BE2C (cell line): ENCODE measurements around the gene KRTAP21-3.

Source experiments
- DNase-seq: peaks from one replicate; pipeline ENCODE4 v3.0.0-alpha.2; 2020
- H3K27me3 ChIP-seq: fragments of 250-450 bp; sonication (Bioruptor Pico); 2 replicates; pipeline ENCODE4 v1.5.1; 2020; ENCODE audit warnings: mild to moderate bottlenecking
- H3K36me3 ChIP-seq: fragments of 250-450 bp; sonication (Bioruptor Pico); 2 replicates; pipeline ENCODE4 v1.5.1; 2020; ENCODE audit warnings: mild to moderate bottlenecking
- H3K4me1 ChIP-seq: fragments of 250-450 bp; sonication (Bioruptor Pico); 2 replicates; pipeline ENCODE4 v1.5.1; 2020
- H3K4me3 ChIP-seq: 2 replicates; pipeline ENCODE4 v1.5.1; 2011; ENCODE audit warnings: low read depth, low read length
- H3K9me3 ChIP-seq: fragments of 250-450 bp; sonication (Bioruptor Pico); 2 replicates; pipeline ENCODE4 v1.5.1; 2020
- TF ChIP-seq, protein P1 (sequence below): IDR thresholded peaks from 2 replicates; pipeline ENCODE4 v1.5.1; 2012; ENCODE audit warnings: mild to moderate bottlenecking, low read depth, low read length

The KRTAP21-3 gene

DNA sequence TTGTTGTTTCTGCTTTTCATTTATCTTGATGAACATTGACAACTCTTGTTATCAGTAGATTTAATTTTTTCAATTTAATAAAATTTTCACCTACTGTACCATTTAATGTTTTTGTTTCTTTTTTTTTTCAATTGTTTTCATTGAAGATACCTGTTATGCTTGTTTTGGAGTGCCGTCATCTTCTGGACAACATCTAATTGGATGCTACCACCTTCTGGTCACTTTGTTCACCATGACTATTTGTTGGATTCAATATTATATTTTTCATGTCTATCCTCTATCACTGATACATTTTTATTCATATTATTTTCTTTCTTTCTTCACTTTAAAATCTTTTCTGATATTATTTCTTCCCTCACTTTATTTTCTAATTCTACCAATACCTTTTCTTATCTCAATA, 14.4 kb upstream of the KRTAP21-3 start:
- Histone ChIP-seq H3K36me3 (no peaks in the 10 kb centered on the region), H3K27me3 (no peaks in the 10 kb centered on the region), H3K9me3 (peaks cover 3% of the 10 kb centered on the region; the same call in 1 of the 2 replicates), H3K4me1 (no peaks in the 10 kb centered on the region), H3K4me3 (no peak overlapping the region)
- TF ChIP-seq, protein P1, sequence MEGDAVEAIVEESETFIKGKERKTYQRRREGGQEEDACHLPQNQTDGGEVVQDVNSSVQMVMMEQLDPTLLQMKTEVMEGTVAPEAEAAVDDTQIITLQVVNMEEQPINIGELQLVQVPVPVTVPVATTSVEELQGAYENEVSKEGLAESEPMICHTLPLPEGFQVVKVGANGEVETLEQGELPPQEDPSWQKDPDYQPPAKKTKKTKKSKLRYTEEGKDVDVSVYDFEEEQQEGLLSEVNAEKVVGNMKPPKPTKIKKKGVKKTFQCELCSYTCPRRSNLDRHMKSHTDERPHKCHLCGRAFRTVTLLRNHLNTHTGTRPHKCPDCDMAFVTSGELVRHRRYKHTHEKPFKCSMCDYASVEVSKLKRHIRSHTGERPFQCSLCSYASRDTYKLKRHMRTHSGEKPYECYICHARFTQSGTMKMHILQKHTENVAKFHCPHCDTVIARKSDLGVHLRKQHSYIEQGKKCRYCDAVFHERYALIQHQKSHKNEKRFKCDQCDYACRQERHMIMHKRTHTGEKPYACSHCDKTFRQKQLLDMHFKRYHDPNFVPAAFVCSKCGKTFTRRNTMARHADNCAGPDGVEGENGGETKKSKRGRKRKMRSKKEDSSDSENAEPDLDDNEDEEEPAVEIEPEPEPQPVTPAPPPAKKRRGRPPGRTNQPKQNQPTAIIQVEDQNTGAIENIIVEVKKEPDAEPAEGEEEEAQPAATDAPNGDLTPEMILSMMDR: no peak
- DNase-seq: no peak

DNA sequence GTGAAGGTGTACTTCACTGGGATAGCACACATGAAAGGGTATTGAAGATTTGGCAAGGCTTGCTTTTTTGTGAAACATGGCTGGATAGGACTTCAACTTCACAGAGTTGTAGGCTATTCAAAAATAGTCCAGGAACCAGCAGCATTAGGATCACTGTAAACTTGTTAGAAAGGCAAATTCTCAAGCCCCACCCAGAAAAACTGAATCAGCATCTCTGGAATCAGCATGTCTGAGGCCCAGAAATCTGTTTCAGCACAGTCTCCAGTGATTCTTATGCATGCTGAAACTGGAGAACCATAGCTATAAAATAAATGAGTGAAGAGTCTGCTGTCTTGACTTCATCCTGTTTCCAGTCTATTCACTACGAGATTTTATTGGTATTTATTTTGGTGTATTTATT, 8.1 kb upstream of the KRTAP21-3 start:
- H3K27me3 ChIP-seq: no peaks in the 10 kb centered on the region
- no peak for DNase-seq
- no peaks in the 10 kb centered on the region for H3K4me1 ChIP-seq
- H3K9me3 ChIP-seq: peaks cover 3% of the 10 kb centered on the region; the same call in 1 of the 2 replicates
- H3K36me3 ChIP-seq: no peaks in the 10 kb centered on the region
- TF ChIP-seq, protein P1: no peak
- no peak overlapping the region for H3K4me3 ChIP-seq

DNA sequence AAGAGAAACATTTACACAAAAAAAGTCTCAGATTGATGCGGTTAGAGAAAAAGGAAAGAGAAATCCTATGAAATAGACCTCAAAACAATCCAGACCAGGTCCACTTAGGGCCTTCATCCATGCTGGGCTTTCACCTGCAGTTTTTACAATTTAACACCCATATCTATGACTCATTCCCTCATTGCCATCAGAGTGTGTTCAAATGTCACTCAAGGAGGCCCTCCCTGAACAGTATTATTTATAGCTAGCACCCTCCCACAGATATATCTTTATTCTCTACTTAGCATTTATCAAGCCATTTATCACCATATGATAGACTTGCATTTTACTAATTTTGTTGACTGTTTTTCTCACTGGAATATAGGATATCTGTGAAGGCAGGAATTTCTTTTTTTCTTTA, 824 bp upstream of the KRTAP21-3 start:
- no peak overlapping the region for H3K4me3 ChIP-seq
- no peak for DNase-seq
- no peaks in the 10 kb centered on the region for H3K9me3 ChIP-seq
- H3K27me3 ChIP-seq: no peaks in the 10 kb centered on the region
- no peaks in the 10 kb centered on the region for H3K4me1 ChIP-seq
- no peaks in the 10 kb centered on the region for H3K36me3 ChIP-seq
- TF ChIP-seq, protein P1: no peak

DNA sequence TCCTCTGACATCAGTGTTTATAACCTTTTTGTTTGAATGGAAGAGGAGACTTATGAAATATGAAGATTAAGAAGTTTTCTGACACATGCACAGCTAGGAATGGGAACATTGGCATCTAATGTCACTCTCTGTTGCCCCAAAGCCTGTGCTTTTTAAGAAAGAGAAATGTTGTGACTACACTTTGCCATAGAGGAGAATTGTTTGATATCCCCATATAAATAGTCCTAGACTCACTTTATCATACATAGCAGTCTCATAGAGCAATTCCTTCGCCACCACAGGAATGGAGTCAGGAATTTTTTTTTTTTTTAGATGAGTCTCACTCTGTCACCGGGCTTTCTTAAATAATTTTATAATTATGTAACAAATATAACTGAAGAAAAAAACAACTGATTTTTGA, 1.5 kb downstream of the KRTAP21-3 start:
- Histone ChIP-seq H3K4me3 (no peak overlapping the region), H3K36me3 (no peaks in the 10 kb centered on the region), H3K27me3 (no peaks in the 10 kb centered on the region), H3K9me3 (no peaks in the 10 kb centered on the region), H3K4me1 (no peaks in the 10 kb centered on the region)
- no peak for DNase-seq
- TF ChIP-seq, protein P1: no peak

DNA sequence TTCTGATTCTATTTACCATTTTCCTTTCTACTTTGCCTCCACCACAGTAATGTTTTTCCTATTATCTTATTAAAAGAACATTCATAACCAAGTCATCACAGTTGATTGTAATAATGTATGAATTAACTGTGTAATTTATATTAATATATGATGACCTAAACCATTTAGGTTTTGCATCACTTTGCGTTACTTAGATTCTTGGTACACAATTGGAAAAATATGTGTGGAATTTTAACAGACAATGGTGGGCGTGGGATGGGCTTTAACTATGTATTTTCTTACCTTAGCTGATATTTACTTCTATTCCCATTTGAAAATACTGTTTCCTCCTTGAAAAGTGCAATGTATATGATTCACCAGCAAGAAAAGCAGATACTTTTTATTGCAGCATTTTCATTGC, 3.6 kb downstream of the KRTAP21-3 start:
- no peak for DNase-seq
- TF ChIP-seq, protein P1: no peak
- no peaks in the 10 kb centered on the region for H3K4me1 ChIP-seq
- H3K36me3 ChIP-seq: no peaks in the 10 kb centered on the region
- no peaks in the 10 kb centered on the region for H3K9me3 ChIP-seq
- no peaks in the 10 kb centered on the region for H3K27me3 ChIP-seq
- no peak overlapping the region for H3K4me3 ChIP-seq

DNA sequence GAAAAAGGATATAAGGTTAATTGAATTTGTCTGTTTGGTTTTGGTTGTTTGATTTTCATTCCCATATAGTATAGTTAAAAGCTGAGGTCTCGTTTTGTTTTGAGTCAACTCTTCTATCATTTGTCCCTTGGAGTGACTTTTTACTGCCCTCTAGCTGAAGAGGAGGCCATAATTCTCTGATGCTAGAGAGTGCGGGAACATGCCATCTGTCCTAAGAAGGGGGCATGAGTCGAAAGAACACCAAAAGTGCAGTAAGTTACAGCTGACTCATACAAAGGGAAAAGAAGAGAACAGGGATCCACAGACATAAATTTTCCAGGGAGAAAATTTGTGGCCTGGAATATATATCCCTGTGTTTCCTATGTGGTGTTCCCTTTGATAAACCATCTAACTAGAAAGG, 4.1 kb downstream of the KRTAP21-3 start:
- H3K4me3 ChIP-seq: no peak overlapping the region
- H3K36me3 ChIP-seq: no peaks in the 10 kb centered on the region
- TF ChIP-seq, protein P1: no peak
- no peak for DNase-seq
- H3K4me1 ChIP-seq: no peaks in the 10 kb centered on the region
- no peaks in the 10 kb centered on the region for H3K27me3 ChIP-seq
- H3K9me3 ChIP-seq: no peaks in the 10 kb centered on the region
